Esophagus squamous epithelium (tissue), 4 donors: ENCODE data around the gene LMAN2L.

Source experiments
- POLR2A ChIP-seq, 4 donors: fragments of 450-650 bp; IDR thresholded peaks; one replicate each; pipeline ENCODE4 v1.6.1; 2017; ENCODE audit warnings: antibody characterized with exemption in 4 of 4, mild to moderate bottlenecking in 4 of 4, moderate library complexity in 3 of 4
- TF ChIP-seq, protein P1 (sequence below), 6 experiments: fragments of 450-650 bp in 4 of 6; fragments of 200-600 bp in 2 of 6; sonication (generic) in 2 of 6; IDR thresholded peaks; one replicate each; pipeline ENCODE4 v1.5.1; 2016 to 2019; ENCODE audit warnings: antibody characterized with exemption in 6 of 6, mild to moderate bottlenecking in 4 of 6, moderate library complexity in 4 of 6

GRCh38 chr2:96702098-96702785, 37.6 kb downstream of the LMAN2L start:
- TF ChIP-seq, protein P1, sequence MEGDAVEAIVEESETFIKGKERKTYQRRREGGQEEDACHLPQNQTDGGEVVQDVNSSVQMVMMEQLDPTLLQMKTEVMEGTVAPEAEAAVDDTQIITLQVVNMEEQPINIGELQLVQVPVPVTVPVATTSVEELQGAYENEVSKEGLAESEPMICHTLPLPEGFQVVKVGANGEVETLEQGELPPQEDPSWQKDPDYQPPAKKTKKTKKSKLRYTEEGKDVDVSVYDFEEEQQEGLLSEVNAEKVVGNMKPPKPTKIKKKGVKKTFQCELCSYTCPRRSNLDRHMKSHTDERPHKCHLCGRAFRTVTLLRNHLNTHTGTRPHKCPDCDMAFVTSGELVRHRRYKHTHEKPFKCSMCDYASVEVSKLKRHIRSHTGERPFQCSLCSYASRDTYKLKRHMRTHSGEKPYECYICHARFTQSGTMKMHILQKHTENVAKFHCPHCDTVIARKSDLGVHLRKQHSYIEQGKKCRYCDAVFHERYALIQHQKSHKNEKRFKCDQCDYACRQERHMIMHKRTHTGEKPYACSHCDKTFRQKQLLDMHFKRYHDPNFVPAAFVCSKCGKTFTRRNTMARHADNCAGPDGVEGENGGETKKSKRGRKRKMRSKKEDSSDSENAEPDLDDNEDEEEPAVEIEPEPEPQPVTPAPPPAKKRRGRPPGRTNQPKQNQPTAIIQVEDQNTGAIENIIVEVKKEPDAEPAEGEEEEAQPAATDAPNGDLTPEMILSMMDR (IDR thresholded peaks at IDR 0.05), result no peak
- no peak for TF ChIP-seq POLR2A (IDR thresholded peaks at IDR 0.05)
